Breast epithelium (tissue), 4 donors: Measurements from ENCODE around the gene ADD1. TPM values are rescaled to one million over a fixed set of nuclear protein-coding genes. Genes with fewer than 3 reads are reported as not detected.

Source experiments
- DNase-seq, 2 donors: peaks; one replicate each; pipeline ENCODE4 v3.0.0-alpha.2; 2019; ENCODE audit warnings: low spot score in 2 of 2
- H3K27ac ChIP-seq, 2 donors: fragments of 200-600 bp; sonication (generic) in 1 of 2; one replicate each; pipeline ENCODE4 v1.5.1; 2016 to 2019; ENCODE audit warnings: mild to moderate bottlenecking in 1 of 2
- H3K27me3 ChIP-seq, 2 donors: fragments of 200-600 bp; sonication (generic) in 1 of 2; one replicate each; pipeline versions ENCODE4 v1.5.1 to v1.6.0; 2017 to 2019; ENCODE audit warnings: control low read depth in 1 of 2, mild to moderate bottlenecking in 1 of 2
- H3K36me3 ChIP-seq: fragments of 200-600 bp; one replicate; pipeline ENCODE4 v1.5.1; 2019
- H3K4me1 ChIP-seq, 2 donors: fragments of 200-600 bp; sonication (generic); one replicate each; pipeline ENCODE4 v1.5.1; 2016 to 2019; ENCODE audit warnings: control low read depth in 1 of 2
- H3K4me3 ChIP-seq, 3 donors: fragments of 200-600 bp; sonication (generic); 1 replicate in 2 of 3; 2 replicates in 1 of 3; pipeline ENCODE4 v1.5.1; 2016 to 2019; ENCODE audit warnings: mild to moderate bottlenecking in 3 of 3, moderate library complexity in 2 of 3
- H3K9me3 ChIP-seq, 2 donors: fragments of 200-600 bp; sonication (generic) in 1 of 2; one replicate each; pipeline ENCODE4 v1.5.1; 2016 to 2019; ENCODE audit warnings: control low read depth in 1 of 2
- POLR2A ChIP-seq: fragments of 450-650 bp; IDR thresholded peaks from one replicate; pipeline ENCODE4 v1.6.1; 2016; ENCODE audit warnings: antibody characterized with exemption, mild to moderate bottlenecking, moderate library complexity
- POLR2AphosphoS5 ChIP-seq, 3 donors: sonication (generic); formaldehyde crosslinking; IDR thresholded peaks; one replicate each; pipeline ENCODE4 v1.6.1; 2017; ENCODE audit warnings: antibody characterized with exemption in 3 of 3
- intact Hi-C: fragments of 100-400 bp; cut with DNase I; formaldehyde crosslinking; loops from one replicate; pipeline ENCODE4 v1.15.1; 2023; ENCODE audit warnings: low total_unique reads
- total RNA-seq, 3 donors: library from RNA; depleted of rRNA; stranded (reverse); fragments of >200 nt; gene quantifications; one replicate each; pipeline ENCODE4 v1.1.0, GENCODE V29; 2016
- TF ChIP-seq, protein P1 (sequence below), 3 donors: fragments of 450-650 bp; IDR thresholded peaks; one replicate each; pipeline ENCODE4 v1.5.1; 2016 to 2017; ENCODE audit warnings: antibody characterized with exemption in 3 of 3, mild to moderate bottlenecking in 3 of 3, moderate library complexity in 3 of 3

ADD1 gene
- total RNA-seq, 3 donors from 2014 or later: 161 to 193 (median 181) TPM

- TF ChIP-seq POLR2A (no peak), POLR2AphosphoS5 (IDR thresholded peaks at IDR 0.05) (no peak)
- TF ChIP-seq, protein P1, sequence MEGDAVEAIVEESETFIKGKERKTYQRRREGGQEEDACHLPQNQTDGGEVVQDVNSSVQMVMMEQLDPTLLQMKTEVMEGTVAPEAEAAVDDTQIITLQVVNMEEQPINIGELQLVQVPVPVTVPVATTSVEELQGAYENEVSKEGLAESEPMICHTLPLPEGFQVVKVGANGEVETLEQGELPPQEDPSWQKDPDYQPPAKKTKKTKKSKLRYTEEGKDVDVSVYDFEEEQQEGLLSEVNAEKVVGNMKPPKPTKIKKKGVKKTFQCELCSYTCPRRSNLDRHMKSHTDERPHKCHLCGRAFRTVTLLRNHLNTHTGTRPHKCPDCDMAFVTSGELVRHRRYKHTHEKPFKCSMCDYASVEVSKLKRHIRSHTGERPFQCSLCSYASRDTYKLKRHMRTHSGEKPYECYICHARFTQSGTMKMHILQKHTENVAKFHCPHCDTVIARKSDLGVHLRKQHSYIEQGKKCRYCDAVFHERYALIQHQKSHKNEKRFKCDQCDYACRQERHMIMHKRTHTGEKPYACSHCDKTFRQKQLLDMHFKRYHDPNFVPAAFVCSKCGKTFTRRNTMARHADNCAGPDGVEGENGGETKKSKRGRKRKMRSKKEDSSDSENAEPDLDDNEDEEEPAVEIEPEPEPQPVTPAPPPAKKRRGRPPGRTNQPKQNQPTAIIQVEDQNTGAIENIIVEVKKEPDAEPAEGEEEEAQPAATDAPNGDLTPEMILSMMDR (IDR thresholded peaks at IDR 0.05): no peak
- DNase-seq: no peak
- Histone ChIP-seq H3K27ac (no peak overlapping the region), H3K36me3 (no peaks in the 10 kb centered on the region), H3K27me3 (no peaks in the 10 kb centered on the region), H3K4me1 (no peaks in the 10 kb centered on the region), H3K4me3 (no peak overlapping the region), H3K9me3 (no peaks in the 10 kb centered on the region)
- intact Hi-C loops: no loop called here
These were observed 43.7 kb downstream of the ADD1 start for GRCh38 chr4:2887343-2887742.

- Histone ChIP-seq H3K4me3 (no peak overlapping the region), H3K27ac (no peak overlapping the region), H3K9me3 (no peaks in the 10 kb centered on the region), H3K36me3 (no peaks in the 10 kb centered on the region), H3K27me3 (no peaks in the 10 kb centered on the region), H3K4me1 (no peaks in the 10 kb centered on the region)
- no peak for TF ChIP-seq POLR2A
- no peak for DNase-seq
- intact Hi-C loops: no loop called here
These were observed 45.2 kb downstream of the ADD1 start for GRCh38 chr4:2888886-2889285.

GRCh38 chr4:2891294-2891693, 47.6 kb downstream of the ADD1 start:
- Histone ChIP-seq H3K9me3 (no peaks in the 10 kb centered on the region), H3K36me3 (peaks cover 3% of the 10 kb centered on the region), H3K27me3 (no peaks in the 10 kb centered on the region), H3K4me3 (no peak overlapping the region), H3K27ac (no peak overlapping the region), H3K4me1 (no peaks in the 10 kb centered on the region)
- TF ChIP-seq, protein P1 (IDR thresholded peaks at IDR 0.05): no peak
- TF ChIP-seq POLR2A (no peak), POLR2AphosphoS5 (IDR thresholded peaks at IDR 0.05) (no peak)
- no peak for DNase-seq
- intact Hi-C loops: no loop called here

- intact Hi-C loops: no loop called here
- no peaks in the 10 kb centered on the region for H3K27me3 ChIP-seq
- TF ChIP-seq POLR2A: no peak
- TF ChIP-seq, protein P1 (IDR thresholded peaks at IDR 0.05): no peak
- no peak for TF ChIP-seq POLR2AphosphoS5 (IDR thresholded peaks at IDR 0.05)
- no peak overlapping the region for H3K4me3 ChIP-seq
- peaks cover 3% of the 10 kb centered on the region for H3K36me3 ChIP-seq
- H3K27ac ChIP-seq: no peak overlapping the region
- DNase-seq: no peak
- H3K9me3 ChIP-seq: no peaks in the 10 kb centered on the region
- no peaks in the 10 kb centered on the region for H3K4me1 ChIP-seq
These were observed 50.1 kb downstream of the ADD1 start for GRCh38 chr4:2893772-2894171.

- Histone ChIP-seq H3K36me3 (peaks cover 3% of the 10 kb centered on the region), H3K27me3 (no peaks in the 10 kb centered on the region), H3K4me3 (no peak overlapping the region), H3K4me1 (no peaks in the 10 kb centered on the region), H3K27ac (no peak overlapping the region), H3K9me3 (no peaks in the 10 kb centered on the region)
- intact Hi-C loops: no loop called here
- DNase-seq: no peak
- TF ChIP-seq POLR2A (no peak), POLR2AphosphoS5 (IDR thresholded peaks at IDR 0.05) (no peak)
- TF ChIP-seq, protein P1 (IDR thresholded peaks at IDR 0.05): no peak
These were observed 54.4 kb downstream of the ADD1 start for GRCh38 chr4:2898001-2898400.

DNA sequence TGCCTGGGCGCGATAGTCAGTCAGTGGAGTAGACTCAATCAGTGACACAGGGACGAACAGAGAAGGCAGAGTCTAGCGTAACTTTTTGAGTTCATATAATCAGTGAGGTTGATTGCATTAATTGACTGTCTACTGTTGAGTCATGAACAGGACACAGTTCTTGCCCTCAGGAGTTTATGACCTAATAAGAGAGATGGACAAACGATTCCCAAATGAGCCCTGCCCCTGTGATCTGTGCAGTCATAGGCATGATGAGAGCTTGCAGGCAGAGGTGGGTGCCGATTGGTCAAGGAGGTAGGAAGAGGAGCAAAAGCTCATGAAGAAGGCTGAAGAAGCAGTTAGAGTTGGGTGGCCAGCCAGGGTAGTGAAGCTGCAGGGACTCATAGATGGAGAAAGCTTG, 57.1 kb downstream of the ADD1 start:
- no peaks in the 10 kb centered on the region for H3K9me3 ChIP-seq
- H3K4me1 ChIP-seq: no peaks in the 10 kb centered on the region
- intact Hi-C loops: no loop called here
- peaks cover 5% of the 10 kb centered on the region for H3K36me3 ChIP-seq
- H3K27ac ChIP-seq: peak overlapping the region in 1 of 2 donors; percentile 21
- no peak for DNase-seq
- TF ChIP-seq, protein P1 (IDR thresholded peaks at IDR 0.05): no peak
- no peak for TF ChIP-seq POLR2A
- no peak for TF ChIP-seq POLR2AphosphoS5 (IDR thresholded peaks at IDR 0.05)
- no peak overlapping the region for H3K4me3 ChIP-seq
- H3K27me3 ChIP-seq: no peaks in the 10 kb centered on the region
